ENCODE data around the gene BCO1. TPM values are rescaled to one million over a fixed set of nuclear protein-coding genes. Genes with fewer than 3 reads are reported as not detected.

The BCO1 gene
- total and polyA plus RNA-seq, 2 of the 4 experiments (the other 2 are of a cell fraction) = not detected

GRCh38 chr16:81280393-81280792 is 41.9 kb downstream of the BCO1 start:
- no peak overlapping the region for H2BK15ac ChIP-seq (ENCODE audit: low read depth, low read length)
- no peak overlapping the region for H2BK120ac ChIP-seq (ENCODE audit: low read depth, low read length)
- H3K27ac ChIP-seq (ENCODE audit: insufficient read depth, low read length) = no peak overlapping the region
- no peak overlapping the region for H3K14ac ChIP-seq (replicated peaks; ENCODE audit: low read depth, low read length)
- no peak for DNase-seq
- no peaks in the 10 kb centered on the region for H4K20me1 ChIP-seq (ENCODE audit: insufficient read depth, low read length)
- no peak overlapping the region for H3K9ac ChIP-seq (ENCODE audit: low read depth, low read length)
- H3K9me1 ChIP-seq (ENCODE audit: insufficient read depth, low read length) = no peaks in the 10 kb centered on the region
- no peak overlapping the region for H2AK5ac ChIP-seq (ENCODE audit: low read depth, low read length)
- no peak for ATAC-seq (ENCODE audit: low read depth)
- no peak overlapping the region for H3K4me3 ChIP-seq (ENCODE audit: insufficient read depth, low read depth, low read length)
- POLR2A ChIA-PET (ENCODE audit: unreplicated experiment) = no interaction called here
- no peak overlapping the region for H3K4ac ChIP-seq (ENCODE audit: low read depth, low read length)
- TF ChIP-seq FOS (IDR thresholded peaks at IDR 0.05; ENCODE audit: low read depth, low read length) = no peak
- TF ChIP-seq POLR2A (IDR thresholded peaks at IDR 0.05; ENCODE audit: low read depth, low read length) = no peak
- TF ChIP-seq BHLHE40 (IDR thresholded peaks at IDR 0.05; ENCODE audit: low read depth, low read length) = no peak
- TF ChIP-seq RAD21 (IDR thresholded peaks at IDR 0.05; ENCODE audit: low read length) = no peak
- no peak for TF ChIP-seq NFE2L2 (IDR thresholded peaks at IDR 0.05; ENCODE audit: low read depth, low read length)
- TF ChIP-seq CHD1 (IDR thresholded peaks at IDR 0.05; ENCODE audit: low read depth, low read length) = no peak
- TF ChIP-seq MAZ (IDR thresholded peaks at IDR 0.05; ENCODE audit: borderline replicate concordance, low read depth, low read length) = no peak
- TF ChIP-seq CEBPB (IDR thresholded peaks at IDR 0.05; ENCODE audit: low read depth, low read length) = no peak
- TF ChIP-seq RCOR1 (IDR thresholded peaks at IDR 0.05; ENCODE audit: insufficient replicate concordance, low read length) = no peak
- no peak for TF ChIP-seq MXI1 (IDR thresholded peaks at IDR 0.05; ENCODE audit: borderline replicate concordance, low read depth, low read length)
- no peak for TF ChIP-seq MAFK (IDR thresholded peaks at IDR 0.05; ENCODE audit: low read depth, low read length)
- no peaks in the 10 kb centered on the region for H3K36me3 ChIP-seq (ENCODE audit: control insufficient read depth, insufficient read depth, low read length)
- no peak overlapping the region for H4K8ac ChIP-seq (ENCODE audit: low read depth in 2 of 2, low read length in 2 of 2)
- H2BK20ac ChIP-seq (ENCODE audit: low read depth, low read length) = no peak overlapping the region
- H4K91ac ChIP-seq (ENCODE audit: insufficient read depth, low read depth, low read length) = no peak overlapping the region
- no peaks in the 10 kb centered on the region for H3K79me1 ChIP-seq (ENCODE audit: low read depth in 1 of 2, low read length in 2 of 2)
- H3K27me3 ChIP-seq (ENCODE audit: control insufficient read depth, insufficient read depth, low read length) = no peaks in the 10 kb centered on the region; the same call in none of the 2 replicates
- H3K18ac ChIP-seq (ENCODE audit: low read depth, low read length) = no peak overlapping the region
- no peaks in the 10 kb centered on the region for H3K4me1 ChIP-seq (ENCODE audit: control insufficient read depth, insufficient read depth, low read length)
- WGBS, 2 experiments (ENCODE audit: extremely low coverage in 2 of 2, insufficient read length in 1 of 2) = no CpG with 5 or more reads among the region's 3 CpGs
- no peak overlapping the region for H2AK9ac ChIP-seq (replicated peaks; ENCODE audit: low read depth, low read length, poor library complexity)
- in situ Hi-C loops (cut with MboI; ENCODE audit: low sequenced_read_pairs) = no loop called here
- no peaks in the 10 kb centered on the region for H3K9me3 ChIP-seq (ENCODE audit: control insufficient read depth, insufficient read depth, low read length)
- dilution Hi-C loops (cut with HindIII; ENCODE audit: low sequenced_read_pairs, unreplicated experiment) = no loop called here
- CTCF ChIA-PET = no interaction called here
- no peak overlapping the region for H2AFZ ChIP-seq (replicated peaks; ENCODE audit: low read length, poor library complexity)
- intact Hi-C loops (cut with micrococcal nuclease) = no loop called here
- no TSS peak for BruUV-seq (replicated peaks)
- no peak overlapping the region for H2BK5ac ChIP-seq (ENCODE audit: low read depth, low read length, poor library complexity, severe bottlenecking)
- no peak overlapping the region for H3K56ac ChIP-seq (ENCODE audit: extremely low read depth, insufficient read depth, low read length)
- no peak overlapping the region for H3K23ac ChIP-seq (ENCODE audit: low read depth, low read length)
- no peak overlapping the region for H3K4me2 ChIP-seq (ENCODE audit: low read depth, low read length)
- no peak overlapping the region for H4K5ac ChIP-seq (ENCODE audit: low read depth, low read length)

Measured in IMR-90 (cell line).